Hepatocyte (in vitro differentiated cells): ENCODE data around the gene SSBP2. TPM values are rescaled to one million over a fixed set of nuclear protein-coding genes. Genes with fewer than 3 reads are reported as not detected.

Source experiments
- DNase-seq: peaks from one replicate; pipeline ENCODE4 v3.0.0-alpha.2; 2016; ENCODE audit warnings: low spot score
- H2AFZ ChIP-seq: fragments of 200-600 bp; sonication (generic); 2 replicates; pipeline ENCODE4 v1.6.0; 2016; ENCODE audit warnings: antibody characterized with exemption, mild to moderate bottlenecking
- H3K27ac ChIP-seq: fragments of 200-600 bp; sonication (generic); 2 replicates; pipeline ENCODE4 v1.5.1; 2016; ENCODE audit warnings: mild to moderate bottlenecking
- H3K27me3 ChIP-seq: fragments of 200-600 bp; sonication (generic); 2 replicates; pipeline ENCODE4 v1.6.1; 2016
- H3K36me3 ChIP-seq: fragments of 200-600 bp; sonication (generic); replicated peaks from 2 replicates; pipeline ENCODE4 v1.5.1; 2016; ENCODE audit warnings: low read depth; ENCODE audit not compliant: insufficient read depth
- H3K4me1 ChIP-seq: fragments of 200-600 bp; sonication (generic); 2 replicates; pipeline ENCODE4 v1.5.1; 2016; ENCODE audit warnings: mild to moderate bottlenecking, moderate library complexity; ENCODE audit not compliant: insufficient read depth
- H3K4me2 ChIP-seq: fragments of 200-600 bp; sonication (generic); 2 replicates; pipeline ENCODE4 v1.6.0; 2016
- H3K4me3 ChIP-seq: fragments of 200-600 bp; sonication (generic); 2 replicates; pipeline ENCODE4 v1.5.1; 2016; ENCODE audit warnings: mild to moderate bottlenecking
- H3K79me2 ChIP-seq: fragments of 200-600 bp; sonication (generic); 2 replicates; pipeline ENCODE4 v1.6.0; 2017; ENCODE audit warnings: mild to moderate bottlenecking
- H3K9me2 ChIP-seq: fragments of 200-600 bp; sonication (generic); replicated peaks from 2 replicates; pipeline ENCODE4 v1.6.0; 2017; ENCODE audit warnings: mild to moderate bottlenecking; ENCODE audit not compliant: insufficient read depth
- H3K9me3 ChIP-seq: fragments of 200-600 bp; sonication (generic); 2 replicates; pipeline ENCODE4 v1.5.1; 2016; ENCODE audit warnings: low read depth, mild to moderate bottlenecking
- H4K20me1 ChIP-seq: fragments of 200-600 bp; sonication (generic); 2 replicates; pipeline ENCODE4 v1.6.0; 2016; ENCODE audit warnings: mild to moderate bottlenecking; ENCODE audit not compliant: insufficient read depth, poor library complexity, severe bottlenecking
- CTCF ChIP-seq: fragments of 200-600 bp; sonication (generic); IDR thresholded peaks from 2 replicates; pipeline ENCODE4 v1.5.1; 2016; ENCODE audit warnings: antibody characterized with exemption, mild to moderate bottlenecking; ENCODE audit not compliant: poor library complexity
- EZH2 ChIP-seq: fragments of 200-600 bp; sonication (generic); IDR thresholded peaks from 2 replicates; pipeline ENCODE4 v1.6.1; 2016; ENCODE audit warnings: antibody characterized with exemption, mild to moderate bottlenecking, borderline replicate concordance
- EZH2phosphoT487 ChIP-seq: fragments of 200-600 bp; sonication (generic); IDR thresholded peaks from one replicate; pipeline ENCODE4 v1.6.1; 2018; ENCODE audit warnings: antibody characterized with exemption, mild to moderate bottlenecking, low read depth, moderate library complexity; ENCODE audit not compliant: unreplicated experiment, severe bottlenecking
- WGBS: methylation state at CpG from one replicate; pipeline ENCODE4 v1.1.6; 2016; ENCODE audit warnings: low lambda C conversion rate; ENCODE audit errors: missing lambda C conversion rate; 5-methylcytosine and 5-hydroxymethylcytosine counted together
- polyA plus RNA-seq: library from polyadenylated mRNA; unstranded; fragments of >200 nt; fragmentation: Nextera tagmentation; extraction: Ambion mirVana; gene quantifications from 2 replicates; pipeline ENCODE4 v1.2.1, GENCODE V29; 2016
- total RNA-seq: library from RNA; depleted of rRNA; stranded (reverse); fragments of >200 nt; gene quantifications from 2 replicates; pipeline ENCODE4 v1.2.3, GENCODE V29; 2014

Gene SSBP2
- total and polyA plus RNA-seq, 2 experiments from 2014 or later, result 23.7 to 48.2 TPM

DNA sequence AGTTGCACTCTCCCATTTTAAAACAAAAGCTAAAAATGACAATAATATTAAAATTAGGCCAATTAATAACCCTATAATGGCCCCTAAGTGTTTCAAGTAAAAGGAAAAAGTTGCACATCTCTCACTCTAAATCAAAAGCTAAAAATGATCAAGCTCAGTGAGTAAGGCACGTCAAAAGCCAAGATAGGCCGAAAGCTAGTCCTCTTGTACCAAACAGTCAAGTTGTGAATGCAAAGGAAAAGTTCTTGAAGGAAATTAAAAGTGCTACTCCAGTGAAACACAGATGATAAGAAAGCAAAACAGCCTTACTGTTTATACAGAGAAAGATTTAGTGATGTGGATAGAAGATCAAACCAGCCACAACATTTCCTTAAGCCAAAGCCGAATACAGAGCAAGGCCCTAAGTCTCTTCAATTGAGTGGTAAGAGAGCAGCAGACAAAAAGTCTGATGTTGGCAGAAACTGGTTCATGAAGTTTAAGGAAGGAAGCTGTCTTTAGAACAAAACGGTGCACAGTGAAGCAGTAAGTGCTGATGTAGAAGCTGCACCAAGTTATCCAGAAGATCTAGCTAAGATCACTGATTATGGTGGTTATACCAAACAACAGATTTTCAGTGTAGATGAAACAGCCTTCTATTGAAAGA is 212.9 kb downstream of the SSBP2 start:
- Histone ChIP-seq H3K4me3 (no peak overlapping the region), H3K27ac (no peak overlapping the region), H3K9me3 (no peaks in the 10 kb centered on the region), H3K79me2 (no peaks in the 10 kb centered on the region), H3K27me3 (no peaks in the 10 kb centered on the region), H2AFZ (no peak overlapping the region), H3K4me1 (peaks cover 9% of the 10 kb centered on the region), H3K9me2 (no peaks in the 10 kb centered on the region), H4K20me1 (no peaks in the 10 kb centered on the region), H3K4me2 (no peak overlapping the region), H3K36me3 (no peaks in the 10 kb centered on the region)
- TF ChIP-seq CTCF (no peak), EZH2 (no peak), EZH2phosphoT487 (no peak)
- no peak for DNase-seq
- 89% methylated on average over 4 of the region's 4 CpGs for WGBS

DNA sequence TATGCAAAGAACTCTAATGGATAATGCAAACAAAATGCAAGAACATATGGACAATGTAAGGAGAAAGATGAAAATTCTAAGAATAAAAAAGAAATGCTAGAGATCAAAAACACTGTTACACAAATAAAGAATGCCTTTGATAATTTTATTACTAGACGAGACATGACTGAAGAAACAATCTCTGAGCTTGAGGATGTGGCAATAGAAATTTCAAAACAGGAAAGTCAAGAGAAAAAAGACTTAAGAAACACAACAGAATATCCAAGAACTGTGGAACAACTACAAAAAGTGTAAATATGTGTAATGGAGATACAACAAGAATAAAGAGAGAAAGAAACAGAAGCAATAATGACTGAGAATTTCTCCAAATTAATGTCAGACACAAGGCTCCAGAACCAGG is 216.5 kb downstream of the SSBP2 start:
- no peak for DNase-seq
- no peaks in the 10 kb centered on the region for H3K27me3 ChIP-seq
- no peaks in the 10 kb centered on the region for H3K36me3 ChIP-seq
- H4K20me1 ChIP-seq, result no peaks in the 10 kb centered on the region
- H3K4me1 ChIP-seq, result peaks cover 9% of the 10 kb centered on the region
- no peak overlapping the region for H3K4me3 ChIP-seq
- WGBS, result 67% methylated on average over 1 of the region's 1 CpG
- H2AFZ ChIP-seq, result no peak overlapping the region
- TF ChIP-seq EZH2 (no peak), EZH2phosphoT487 (no peak), CTCF (no peak)
- H3K9me3 ChIP-seq, result no peaks in the 10 kb centered on the region
- H3K27ac ChIP-seq, result peak overlapping the region; percentile 62
- peak overlapping the region; percentile 33 for H3K4me2 ChIP-seq
- H3K9me2 ChIP-seq, result no peaks in the 10 kb centered on the region
- no peaks in the 10 kb centered on the region for H3K79me2 ChIP-seq

- peaks cover 9% of the 10 kb centered on the region for H3K4me1 ChIP-seq
- no peaks in the 10 kb centered on the region for H4K20me1 ChIP-seq
- H3K27me3 ChIP-seq, result no peaks in the 10 kb centered on the region
- 60% methylated on average over 2 of the region's 2 CpGs for WGBS
- H2AFZ ChIP-seq, result no peak overlapping the region
- peak overlapping the region; percentile 33 for H3K4me2 ChIP-seq
- no peak for DNase-seq
- no peaks in the 10 kb centered on the region for H3K9me3 ChIP-seq
- no peaks in the 10 kb centered on the region for H3K79me2 ChIP-seq
- H3K9me2 ChIP-seq, result no peaks in the 10 kb centered on the region
- H3K36me3 ChIP-seq, result no peaks in the 10 kb centered on the region
- peak overlapping the region; percentile 62 for H3K27ac ChIP-seq
- TF ChIP-seq CTCF (no peak), EZH2 (no peak), EZH2phosphoT487 (no peak)
- no peak overlapping the region for H3K4me3 ChIP-seq
Observed at GRCh38 chr5:81533629-81534405, 217.1 kb downstream of the SSBP2 start.
